H54 (cell line): ENCODE results near the gene HAGH.
"Not testable (repeated sequence)": the region's sequence is repeated elsewhere in the genome, so short reads cannot be mapped to it uniquely, and the experiment has no call there.

Experiments used
- DNase-seq: peaks from one replicate; pipeline ENCODE4 v3.0.0; 2011; ENCODE audit warnings: low spot score, mixed read lengths; ENCODE audit not compliant: insufficient read length
- FAIRE-seq: peaks from 3 replicates; lab custom pipeline; 2011; peaks lifted over from hg19 to GRCh38; lab: Jason Lieb, UNC
- POLR2A ChIP-seq: IDR thresholded peaks from 2 replicates; pipeline ENCODE4 v1.6.1; 2011; ENCODE audit warnings: low read depth, mild to moderate bottlenecking, low read length

Gene HAGH

GRCh38 chr16:1826691-1827573 is at the start of gene HAGH, which contains the start of gene FAHD1:
Gene HAGH (minus strand): TSS chr16:1826825. CDS start chr16:1826787, 38 bp downstream.
Gene FAHD1 (plus strand): TSS chr16:1827206. CDS start chr16:1827239, 33 bp downstream.
- DNase-seq (peak; percentile 99), FAIRE-seq (no peak)
- TF ChIP-seq POLR2A, result peak; percentile 58

- not testable (repeated sequence) for DNase-seq, FAIRE-seq
Observed at GRCh38 chr16:1876066-1876465, 49.4 kb upstream of the HAGH start.

- no peak for FAIRE-seq
- TF ChIP-seq POLR2A, result no peak
Observed at GRCh38 chr16:1874854-1875253, 48.2 kb upstream of the HAGH start.

GRCh38 chr16:1871974-1872635 is 45.5 kb upstream of the HAGH start, which contains the start of gene MEIOB:
Gene MEIOB (minus strand): TSS chr16:1872164. CDS start chr16:1868175, 3,989 bp downstream.
- DNase-seq (no peak), FAIRE-seq (no peak)
- TF ChIP-seq POLR2A, result no peak

More at GRCh38 chr16:1874854-1875253, 48.2 kb upstream of the HAGH start:
- DNase-seq, result no peak

GRCh38 chr16:1870365-1871082 is 43.9 kb upstream of the HAGH start:
- no peak for TF ChIP-seq POLR2A
- DNase-seq, result peak; percentile 42
- peak; percentile 97 for FAIRE-seq

- DNase-seq (no peak), FAIRE-seq (no peak)
- no peak for TF ChIP-seq POLR2A
Observed at GRCh38 chr16:1865902-1866690, 39.5 kb upstream of the HAGH start.

GRCh38 chr16:1863681-1864460 is 37.2 kb upstream of the HAGH start:
- no peak for DNase-seq
- no peak for FAIRE-seq
- TF ChIP-seq POLR2A, result no peak

- TF ChIP-seq POLR2A, result no peak
- DNase-seq, result no peak
- FAIRE-seq, result no peak
Observed at GRCh38 chr16:1862394-1862793, 35.8 kb upstream of the HAGH start.

- FAIRE-seq, result no peak
- DNase-seq, result no peak
- TF ChIP-seq POLR2A, result no peak
Observed at GRCh38 chr16:1861730-1862129, 35.1 kb upstream of the HAGH start.

- no peak for DNase-seq
- FAIRE-seq, result no peak
- no peak for TF ChIP-seq POLR2A
Observed at GRCh38 chr16:1859650-1860049, 33.0 kb upstream of the HAGH start.

GRCh38 chr16:1858189-1858865 is 31.7 kb upstream of the HAGH start:
- DNase-seq (no peak), FAIRE-seq (no peak)
- TF ChIP-seq POLR2A, result no peak
